GM12878 (cell line): ENCODE measurements around the gene SGSM2.

ENCODE experiments used
- CTCF ChIP-seq, 3 experiments: IDR thresholded peaks in 2 of 3; conservative IDR thresholded peaks in 1 of 3; 2 replicates each; pipeline ENCODE4 v1.5.1; 2011; ENCODE audit warnings: low read depth in 3 of 3, low read length in 3 of 3, mild to moderate bottlenecking in 3 of 3, control low read depth in 2 of 3, moderate library complexity in 2 of 3, inconsistent platforms in 1 of 3, mixed read lengths in 1 of 3; ENCODE audit not compliant: control insufficient read depth in 2 of 3, insufficient read depth in 1 of 3; ENCODE audit errors: extremely low read depth in 1 of 3
- EP300 ChIP-seq, 2 experiments: fragments of 150-350 bp in 1 of 2; IDR thresholded peaks; 2 replicates each; pipeline ENCODE4 v1.6.1; 2011 to 2012; ENCODE audit warnings: low read depth in 2 of 2, low read length in 2 of 2, borderline replicate concordance in 1 of 2, improper control_type of control experiment in 1 of 2, inconsistent platforms in 1 of 2; ENCODE audit not compliant: control insufficient read depth in 1 of 2
- POLR2AphosphoS5 ChIP-seq: IDR thresholded peaks from 2 replicates; pipeline ENCODE4 v1.6.1; 2011; ENCODE audit warnings: mild to moderate bottlenecking, low read length, inconsistent platforms
- SP1 ChIP-seq: IDR thresholded peaks from one replicate; pipeline ENCODE4 v1.6.1; 2011; ENCODE audit warnings: low read depth, low read length
- TCF7 ChIP-seq: IDR thresholded peaks from 2 replicates; pipeline ENCODE4 v1.6.1; 2014; ENCODE audit warnings: antibody characterized with exemption, borderline replicate concordance

DNA sequence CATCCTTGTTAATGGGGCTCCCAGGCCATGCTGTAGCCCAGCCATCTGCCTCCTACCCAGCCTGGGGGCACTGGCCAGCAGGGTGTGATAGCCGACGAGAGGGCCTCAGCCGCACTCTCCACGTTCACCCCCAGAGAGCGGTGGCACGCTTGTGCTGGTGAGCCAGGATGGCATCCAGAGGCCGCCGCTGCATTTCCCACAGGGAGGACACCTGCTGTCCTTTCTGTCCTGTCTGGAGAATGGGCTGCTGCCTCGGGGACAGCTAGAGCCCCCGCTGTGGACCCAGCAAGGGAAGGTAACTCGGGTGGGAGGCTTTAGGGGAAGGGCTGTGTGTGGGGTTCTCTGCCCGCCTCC, 27.4 kb downstream of the SGSM2 start:
- TF ChIP-seq TCF7 (no peak), POLR2AphosphoS5 (no peak), CTCF (IDR thresholded peaks at IDR 0.05 in 2 of 3, conservative IDR thresholded peaks at IDR 0.05 in 1 of 3; ENCODE audit: control insufficient read depth in 2 of 3, extremely low read depth in 1 of 3, insufficient read depth in 1 of 3, low read depth in 3 of 3, low read length in 3 of 3) (no peak), EP300 (IDR thresholded peaks at IDR 0.05; ENCODE audit: borderline replicate concordance in 1 of 2, control insufficient read depth in 1 of 2, low read depth in 2 of 2, low read length in 2 of 2) (no peak), SP1 (no peak)
